Endothelial cell of umbilical vein (primary cell): Measurements from ENCODE around the gene PTTG1IP. TPM values are rescaled to one million over a fixed set of nuclear protein-coding genes. Genes with fewer than 3 reads are reported as not detected.

Source experiments
- BruUV-seq: library from RNA; stranded (reverse); fragments of 400-500 nt; replicated peaks from 2 replicates; lab custom pipeline; 2021; lab: Mats Ljungman, UMichigan
- CTCF ChIA-PET: fragments of 300-600, 350-600 bp; sonication (Branson Sonifier 250); formaldehyde crosslinking; loops from one replicate; lab custom pipeline; 2021; ENCODE audit warnings: antibody characterized with exemption, inconsistent platforms; lab: Charles Lee
- POLR2A ChIA-PET: fragments of 300-600, 350-600 bp; sonication (Branson Sonifier 250); formaldehyde crosslinking; loops from one replicate; lab custom pipeline; 2021; ENCODE audit warnings: antibody characterized with exemption, inconsistent platforms; lab: Charles Lee
- DNase-seq: peaks from one replicate; pipeline ENCODE4 v3.0.0-alpha.2; 2011; ENCODE audit warnings: low read depth, low spot score
- FAIRE-seq: peaks from 2 replicates; lab custom pipeline; 2011; peaks lifted over from hg19 to GRCh38; lab: Jason Lieb, UNC
- H2AFZ ChIP-seq: 2 replicates; pipeline ENCODE4 v1.6.0; 2012; ENCODE audit warnings: low read depth, low read length, control low read depth, inconsistent platforms
- H3K27ac ChIP-seq: 2 replicates; pipeline ENCODE4 v1.5.1; 2011; ENCODE audit warnings: low read depth, mild to moderate bottlenecking, control low read depth, low read length, moderate library complexity; ENCODE audit not compliant: insufficient read depth
- H3K27me3 ChIP-seq, 2 experiments: 2 replicates each; pipeline versions ENCODE4 v1.6.0 to v1.6.1; 2011; ENCODE audit warnings: low read length in 2 of 2, mixed read lengths in 1 of 2; ENCODE audit not compliant: control insufficient read depth in 2 of 2, insufficient read depth in 2 of 2
- H3K36me3 ChIP-seq, 2 experiments: 2 replicates in 1 of 2; 3 replicates in 1 of 2; pipeline ENCODE4 v1.5.1; 2011; ENCODE audit warnings: low read length in 2 of 2, mild to moderate bottlenecking in 1 of 2, moderate library complexity in 1 of 2; ENCODE audit not compliant: control insufficient read depth in 2 of 2, insufficient read depth in 2 of 2; ENCODE audit errors: extremely low read depth in 1 of 2
- H3K4me1 ChIP-seq: 3 replicates; pipeline ENCODE4 v1.5.1; 2011; ENCODE audit warnings: mild to moderate bottlenecking, low read length; ENCODE audit not compliant: control insufficient read depth, insufficient read depth; ENCODE audit errors: extremely low read depth
- H3K4me2 ChIP-seq: 2 replicates; pipeline ENCODE4 v1.6.1; 2011; ENCODE audit warnings: low read length, control low read depth, mixed read lengths; ENCODE audit not compliant: insufficient read depth
- H3K4me3 ChIP-seq, 3 experiments: fragments of 200-600 bp in 1 of 3; sonication (generic), shearing (Covaris generic) in 1 of 3; replicated peaks in 1 of 3; 2 replicates each; pipeline ENCODE4 v1.5.1; 2011 to 2016; ENCODE audit warnings: control low read depth in 3 of 3, low read length in 3 of 3, mild to moderate bottlenecking in 2 of 3, inconsistent platforms in 1 of 3, low read depth in 1 of 3, moderate library complexity in 1 of 3; ENCODE audit not compliant: insufficient read depth in 1 of 3
- H3K79me2 ChIP-seq: 2 replicates; pipeline ENCODE4 v1.6.0; 2012; ENCODE audit warnings: low read length, inconsistent platforms; ENCODE audit not compliant: control insufficient read depth, insufficient read depth
- H3K9ac ChIP-seq: replicated peaks from 2 replicates; pipeline ENCODE3; 2011; ENCODE audit warnings: low read length, control low read depth; ENCODE audit not compliant: insufficient read depth; ENCODE audit errors: extremely low read depth
- H3K9me1 ChIP-seq: replicated peaks from 3 replicates; pipeline ENCODE4 v1.6.0; 2011; ENCODE audit warnings: mild to moderate bottlenecking, low read length; ENCODE audit not compliant: control insufficient read depth, insufficient read depth; ENCODE audit errors: extremely low read depth
- H3K9me3 ChIP-seq: replicated peaks from 2 replicates; pipeline ENCODE4 v1.5.1; 2012; ENCODE audit warnings: low read length, inconsistent platforms; ENCODE audit not compliant: control insufficient read depth, insufficient read depth
- H4K20me1 ChIP-seq: replicated peaks from 2 replicates; pipeline ENCODE3; 2011; ENCODE audit warnings: mild to moderate bottlenecking, low read length; ENCODE audit not compliant: control insufficient read depth, insufficient read depth; ENCODE audit errors: extremely low read depth
- CTCF ChIP-seq, 2 donors: IDR thresholded peaks; 1 replicate in 1 of 2; 2 replicates in 1 of 2; pipeline ENCODE4 v1.5.1; 2011; ENCODE audit warnings: low read length in 2 of 2, mild to moderate bottlenecking in 2 of 2, moderate library complexity in 2 of 2, control low read depth in 1 of 2, inconsistent platforms in 1 of 2, low read depth in 1 of 2; ENCODE audit not compliant: insufficient read depth in 1 of 2; ENCODE audit errors: extremely low read depth in 1 of 2
- EZH2 ChIP-seq: IDR thresholded peaks from 2 replicates; pipeline ENCODE4 v1.6.1; 2012; ENCODE audit warnings: borderline replicate concordance, low read depth, mild to moderate bottlenecking, moderate library complexity, low read length, inconsistent platforms; ENCODE audit not compliant: severe bottlenecking
- FOS ChIP-seq: IDR thresholded peaks from 2 replicates; pipeline ENCODE4 v1.6.1; 2011; ENCODE audit warnings: mild to moderate bottlenecking, low read length, moderate library complexity, borderline replicate concordance; ENCODE audit not compliant: insufficient read depth
- GATA2 ChIP-seq: IDR thresholded peaks from 2 replicates; pipeline ENCODE4 v1.7.0; 2011; ENCODE audit warnings: low read depth, mild to moderate bottlenecking, moderate library complexity, mixed read lengths, low read length; ENCODE audit not compliant: insufficient read length, insufficient read depth
- JUN ChIP-seq: IDR thresholded peaks from 2 replicates; pipeline ENCODE4 v1.6.1; 2011; ENCODE audit warnings: borderline replicate concordance, low read depth; ENCODE audit not compliant: insufficient read length, insufficient read depth
- MAX ChIP-seq: IDR thresholded peaks from 2 replicates; pipeline ENCODE4 v1.6.1; 2011; ENCODE audit not compliant: insufficient read depth, insufficient read length
- MYC ChIP-seq: IDR thresholded peaks from one replicate; pipeline ENCODE4 v1.6.1; 2011; ENCODE audit warnings: mild to moderate bottlenecking, low read depth, low read length
- POLR2A ChIP-seq: IDR thresholded peaks from 2 replicates; pipeline ENCODE4 v1.6.1; 2012; ENCODE audit warnings: low read depth, mild to moderate bottlenecking, control low read depth, low read length
- POLR2AphosphoS5 ChIP-seq: IDR thresholded peaks from 2 replicates; pipeline ENCODE4 v1.6.1; 2012; ENCODE audit warnings: low read depth, mild to moderate bottlenecking, control low read depth, low read length, moderate library complexity; ENCODE audit not compliant: insufficient read depth
- dilution Hi-C: fragments of 300-500 bp; cut with MboI; formaldehyde crosslinking; loops from one replicate; pipeline ENCODE4 v1.15.0; 2019; ENCODE audit warnings: low sequenced_read_pairs; ENCODE audit not compliant: extremely low pct_ligation_motif_present
- intact Hi-C: fragments of 100-400 bp; cut with micrococcal nuclease; formaldehyde crosslinking; loops from one replicate; pipeline ENCODE4 v1.10.0; 2022
- polyA plus RNA-seq, 4 experiments: library from polyadenylated mRNA; depleted of rRNA in 3 of 4; stranded (reverse) in 3 of 4; unstranded in 1 of 4; fragments of >200 nt; gene quantifications; 2 replicates each; pipeline versions ENCODE4 v1.2.1 to v1.2.3, GENCODE V29; 2011 to 2012; ENCODE audit warnings: missing spikeins in 1 of 4
- total RNA-seq: library from RNA; stranded (reverse); gene quantifications from 2 replicates; pipeline ENCODE4 v1.2.3, GENCODE V29; 2021

PTTG1IP gene
- total and polyA plus RNA-seq, 2 donors (not counting 3 experiments of a cell fraction or from before 2014, with no cell fraction given), result 342 to 415 TPM

- H3K27ac ChIP-seq, result peak overlapping the region; percentile 97
- H3K27me3 ChIP-seq, result no peaks in the 10 kb centered on the region
- TF ChIP-seq GATA2 (peak; percentile 2), FOS (no peak)
- ChIA-PET CTCF (interaction anchor here (0.7 kb wide), 1 partner anchor 61 kb away, joined by 3 read pairs; no protein-coding TSS in a partner anchor), POLR2A (no interaction called here)
- H3K4me1 ChIP-seq, result peaks cover 77% of the 10 kb centered on the region
- H3K36me3 ChIP-seq, result peaks cover 2% of the 10 kb centered on the region in 2 experiments
- FAIRE-seq (no peak), DNase-seq (peak; percentile 57)
- peaks cover 68% of the 10 kb centered on the region for H3K79me2 ChIP-seq
- no peaks in the 10 kb centered on the region for H4K20me1 ChIP-seq
- H3K9ac ChIP-seq, result peak overlapping the region; percentile 83
- H3K9me1 ChIP-seq, result no peaks in the 10 kb centered on the region
- H3K9me3 ChIP-seq, result no peaks in the 10 kb centered on the region
- H2AFZ ChIP-seq, result no peak overlapping the region
- H3K4me3 ChIP-seq, result peak overlapping the region in 2 of 3 experiments; percentile 3 to 83
- intact Hi-C loops (loop anchor here (1.0 to 5.0 kb wide), 2 partner anchors 40 to 261 kb away; no protein-coding TSS in a partner anchor), dilution Hi-C loops (no loop called here)
- BruUV-seq, result no TSS peak
- H3K4me2 ChIP-seq, result peak overlapping the region; percentile 89
Observed at GRCh38 chr21:44870748-44871495, 2.6 kb downstream of the PTTG1IP start.

GRCh38 chr21:44869781-44870747 is 3.4 kb downstream of the PTTG1IP start:
- H3K9me3 ChIP-seq, result no peaks in the 10 kb centered on the region
- intact Hi-C loops (loop anchor here (1.0 to 5.0 kb wide), 2 partner anchors 41 to 262 kb away; no protein-coding TSS in a partner anchor), dilution Hi-C loops (no loop called here)
- ChIA-PET CTCF (interaction anchor here (0.7 to 1.4 kb wide), 9 partner anchors 11 to 360 kb away, joined by 3 to 10 read pairs (median 4); no protein-coding TSS in a partner anchor), POLR2A (no interaction called here)
- H3K27me3 ChIP-seq, result no peaks in the 10 kb centered on the region
- no peak for TF ChIP-seq CTCF (IDR thresholded peaks at IDR 0.05; ENCODE audit: extremely low read depth in 1 of 2, insufficient read depth in 1 of 2, low read depth in 1 of 2, low read length in 2 of 2)
- no peak for TF ChIP-seq EZH2
- TF ChIP-seq POLR2AphosphoS5, result peak; percentile 76
- TF ChIP-seq MAX, result no peak
- peak; percentile 98 for TF ChIP-seq FOS
- peak; percentile 90 for TF ChIP-seq GATA2
- TF ChIP-seq POLR2A, result peak; percentile 50
- peak; percentile 93 for TF ChIP-seq JUN
- no peak for TF ChIP-seq MYC
- peaks cover 4 to 8% of the 10 kb centered on the region in 2 experiments for H3K36me3 ChIP-seq
- peaks cover 77% of the 10 kb centered on the region for H3K79me2 ChIP-seq
- no TSS peak for BruUV-seq
- no peak overlapping the region for H2AFZ ChIP-seq
- FAIRE-seq, result peak; percentile 98
- peak; percentile 92 for DNase-seq
- H3K4me1 ChIP-seq, result peaks cover 71% of the 10 kb centered on the region
- peak overlapping the region; percentile 89 for H3K4me2 ChIP-seq
- no peaks in the 10 kb centered on the region for H3K9me1 ChIP-seq
- H3K4me3 ChIP-seq, result peak overlapping the region in 1 of 3 experiments; percentile 83
- H3K27ac ChIP-seq, result peak overlapping the region; percentile 97
- peak overlapping the region; percentile 83 for H3K9ac ChIP-seq
- no peaks in the 10 kb centered on the region for H4K20me1 ChIP-seq
